Measurements from ENCODE around the gene SLC47A1.
"Not testable (repeated sequence)": the region's sequence is repeated elsewhere in the genome, so short reads cannot be mapped to it uniquely, and the experiment has no call there.

The SLC47A1 gene

DNA sequence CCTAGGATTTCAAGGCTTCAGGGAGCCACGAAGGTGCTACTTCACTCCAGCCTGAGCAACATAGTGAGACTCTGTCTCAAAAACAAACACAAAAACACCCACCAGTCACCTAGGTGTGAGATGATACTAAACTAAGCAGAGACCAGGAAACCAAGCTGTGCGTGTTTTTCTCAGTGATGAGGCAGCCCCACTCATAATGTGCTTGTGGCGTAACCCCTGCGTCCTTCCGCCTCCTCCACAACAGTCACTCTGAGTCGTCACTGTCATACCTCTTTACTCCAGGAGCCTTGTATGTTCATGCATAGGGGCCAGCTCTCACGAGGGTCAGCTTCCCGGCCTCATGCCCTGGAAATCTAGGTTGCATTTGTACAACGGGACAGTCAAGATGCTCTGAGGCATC, 31.1 kb upstream of the SLC47A1 start:
- no peak overlapping the region for H3K4me3 ChIP-seq (ENCODE audit: low read length, poor library complexity, severe bottlenecking)
- H3K27me3 ChIP-seq (ENCODE audit: insufficient read depth, low read length, poor library complexity, severe bottlenecking): no peaks in the 10 kb centered on the region
- no peaks in the 10 kb centered on the region for H3K9me3 ChIP-seq (ENCODE audit: insufficient read depth, low read depth, low read length)
- no peak overlapping the region for H3K4me2 ChIP-seq (ENCODE audit: low read depth, low read length, poor library complexity, severe bottlenecking)
- H3K79me2 ChIP-seq (ENCODE audit: insufficient read depth, low read length): no peaks in the 10 kb centered on the region
- TF ChIP-seq, protein P1, sequence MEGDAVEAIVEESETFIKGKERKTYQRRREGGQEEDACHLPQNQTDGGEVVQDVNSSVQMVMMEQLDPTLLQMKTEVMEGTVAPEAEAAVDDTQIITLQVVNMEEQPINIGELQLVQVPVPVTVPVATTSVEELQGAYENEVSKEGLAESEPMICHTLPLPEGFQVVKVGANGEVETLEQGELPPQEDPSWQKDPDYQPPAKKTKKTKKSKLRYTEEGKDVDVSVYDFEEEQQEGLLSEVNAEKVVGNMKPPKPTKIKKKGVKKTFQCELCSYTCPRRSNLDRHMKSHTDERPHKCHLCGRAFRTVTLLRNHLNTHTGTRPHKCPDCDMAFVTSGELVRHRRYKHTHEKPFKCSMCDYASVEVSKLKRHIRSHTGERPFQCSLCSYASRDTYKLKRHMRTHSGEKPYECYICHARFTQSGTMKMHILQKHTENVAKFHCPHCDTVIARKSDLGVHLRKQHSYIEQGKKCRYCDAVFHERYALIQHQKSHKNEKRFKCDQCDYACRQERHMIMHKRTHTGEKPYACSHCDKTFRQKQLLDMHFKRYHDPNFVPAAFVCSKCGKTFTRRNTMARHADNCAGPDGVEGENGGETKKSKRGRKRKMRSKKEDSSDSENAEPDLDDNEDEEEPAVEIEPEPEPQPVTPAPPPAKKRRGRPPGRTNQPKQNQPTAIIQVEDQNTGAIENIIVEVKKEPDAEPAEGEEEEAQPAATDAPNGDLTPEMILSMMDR (conservative IDR thresholded peaks at IDR 0.05; ENCODE audit: low read length): no peak
- TF ChIP-seq EZH2phosphoT487 (IDR thresholded peaks at IDR 0.05; ENCODE audit: borderline replicate concordance): no peak
- H3F3A ChIP-seq (ENCODE audit: low read depth): no peaks in the 10 kb centered on the region
- H2AFZ ChIP-seq (ENCODE audit: low read length): no peak overlapping the region
- H3K36me3 ChIP-seq (ENCODE audit: insufficient read depth, low read length): no peaks in the 10 kb centered on the region
- H4K20me1 ChIP-seq (ENCODE audit: insufficient read depth, low read length, poor library complexity, severe bottlenecking): no peaks in the 10 kb centered on the region
- H3K9ac ChIP-seq (ENCODE audit: low read depth, low read length, poor library complexity, severe bottlenecking): no peak overlapping the region
- H3K9me2 ChIP-seq (replicated peaks; ENCODE audit: low read depth, low read length): no peaks in the 10 kb centered on the region
- H3K4me1 ChIP-seq (ENCODE audit: insufficient read depth, low read length, poor library complexity, severe bottlenecking): no peaks in the 10 kb centered on the region

DNA sequence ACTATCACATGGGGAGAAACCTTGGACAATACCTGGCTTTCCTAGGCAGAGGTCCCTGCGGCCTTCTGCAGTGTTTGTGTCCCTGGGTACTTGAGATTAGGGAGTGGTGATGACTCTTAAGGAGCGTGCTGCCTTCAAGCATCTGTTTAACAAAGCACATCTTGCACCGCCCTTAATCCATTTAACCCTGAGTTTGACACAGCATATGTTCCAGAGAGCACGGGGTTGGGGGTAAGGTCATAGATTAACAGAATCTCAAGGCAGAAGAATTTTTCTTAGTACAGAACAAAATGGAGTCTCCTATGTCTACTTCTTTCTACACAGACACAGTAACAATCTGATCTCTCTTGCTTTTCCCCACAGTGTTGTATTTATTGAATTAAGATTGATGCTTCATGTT, 28.1 kb upstream of the SLC47A1 start:
- not testable (repeated sequence) for H3K9me3 ChIP-seq (ENCODE audit: insufficient read depth, low read depth, low read length); H3K79me2 ChIP-seq (ENCODE audit: insufficient read depth, low read length); H3K27me3 ChIP-seq (ENCODE audit: insufficient read depth, low read length, poor library complexity, severe bottlenecking)

DNA sequence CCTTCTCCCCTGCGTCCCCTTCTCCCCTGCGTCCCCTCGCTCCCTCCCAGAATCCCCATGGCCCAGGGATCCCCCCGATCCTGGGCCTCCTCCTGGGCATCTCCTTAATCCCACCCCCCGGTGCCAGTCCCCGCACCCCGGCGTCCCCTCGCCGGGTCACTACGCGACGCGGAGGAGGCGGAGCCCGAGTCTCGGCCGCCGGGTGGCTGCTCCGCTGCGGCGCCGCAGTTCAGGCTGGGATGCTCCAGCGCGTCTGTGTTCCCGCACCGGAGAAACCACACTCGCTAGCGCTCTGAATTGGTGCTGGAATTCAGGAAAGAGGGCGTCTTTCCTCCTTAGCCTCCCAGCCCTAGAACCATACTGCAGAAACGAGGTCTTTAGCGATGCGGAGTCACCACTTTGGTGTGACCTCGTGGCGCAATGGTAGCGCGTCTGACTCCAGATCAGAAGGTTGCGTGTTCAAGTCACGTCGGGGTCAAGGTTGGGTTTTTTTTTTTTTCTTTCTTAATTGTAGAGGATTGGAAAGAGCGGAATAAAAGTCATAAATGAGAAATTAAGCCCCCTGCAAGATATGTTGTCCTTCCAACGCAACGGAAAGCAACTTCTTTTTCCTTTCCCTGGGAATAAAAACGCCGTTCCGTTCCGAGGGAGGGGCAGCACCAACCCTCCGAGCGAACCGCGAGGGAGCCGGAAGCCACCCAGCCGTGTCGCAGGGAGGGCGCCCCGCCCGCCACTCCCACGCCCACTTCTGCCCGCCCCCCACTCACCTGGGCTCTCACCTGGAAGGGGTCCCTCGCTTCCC, 25.7 kb upstream of the SLC47A1 start:
- H3K4me2 ChIP-seq (ENCODE audit: low read depth, low read length, poor library complexity, severe bottlenecking): peak overlapping the region; percentile 17
- H3K9ac ChIP-seq (ENCODE audit: low read depth, low read length, poor library complexity, severe bottlenecking): no peak overlapping the region
- no peaks in the 10 kb centered on the region for H3K9me3 ChIP-seq (ENCODE audit: insufficient read depth, low read depth, low read length)
- no peaks in the 10 kb centered on the region for H3K27me3 ChIP-seq (ENCODE audit: insufficient read depth, low read length, poor library complexity, severe bottlenecking)
- TF ChIP-seq EZH2phosphoT487 (IDR thresholded peaks at IDR 0.05; ENCODE audit: borderline replicate concordance): no peak
- TF ChIP-seq, protein P1 (conservative IDR thresholded peaks at IDR 0.05; ENCODE audit: low read length): no peak
- H3K4me1 ChIP-seq (ENCODE audit: insufficient read depth, low read length, poor library complexity, severe bottlenecking): no peaks in the 10 kb centered on the region
- no peaks in the 10 kb centered on the region for H4K20me1 ChIP-seq (ENCODE audit: insufficient read depth, low read length, poor library complexity, severe bottlenecking)
- no peaks in the 10 kb centered on the region for H3K36me3 ChIP-seq (ENCODE audit: insufficient read depth, low read length)
- H3K9me2 ChIP-seq (replicated peaks; ENCODE audit: low read depth, low read length): no peaks in the 10 kb centered on the region
- H2AFZ ChIP-seq (ENCODE audit: low read length): peak overlapping the region; percentile 70
- H3K4me3 ChIP-seq (ENCODE audit: low read length, poor library complexity, severe bottlenecking): peak overlapping the region; percentile 58
- no peaks in the 10 kb centered on the region for H3F3A ChIP-seq (ENCODE audit: low read depth)
- no peaks in the 10 kb centered on the region for H3K79me2 ChIP-seq (ENCODE audit: insufficient read depth, low read length)

More for the DNA sequence above, 28.1 kb upstream of the SLC47A1 start:
- not testable (repeated sequence) for H4K20me1 ChIP-seq (ENCODE audit: insufficient read depth, low read length, poor library complexity, severe bottlenecking); H3K9ac ChIP-seq (ENCODE audit: low read depth, low read length, poor library complexity, severe bottlenecking); H3K4me3 ChIP-seq (ENCODE audit: low read length, poor library complexity, severe bottlenecking); H3K4me1 ChIP-seq (ENCODE audit: insufficient read depth, low read length, poor library complexity, severe bottlenecking); H3F3A ChIP-seq (ENCODE audit: low read depth); H3K36me3 ChIP-seq (ENCODE audit: insufficient read depth, low read length); H2AFZ ChIP-seq (ENCODE audit: low read length); H3K4me2 ChIP-seq (ENCODE audit: low read depth, low read length, poor library complexity, severe bottlenecking); H3K9me2 ChIP-seq (replicated peaks; ENCODE audit: low read depth, low read length)

DNA sequence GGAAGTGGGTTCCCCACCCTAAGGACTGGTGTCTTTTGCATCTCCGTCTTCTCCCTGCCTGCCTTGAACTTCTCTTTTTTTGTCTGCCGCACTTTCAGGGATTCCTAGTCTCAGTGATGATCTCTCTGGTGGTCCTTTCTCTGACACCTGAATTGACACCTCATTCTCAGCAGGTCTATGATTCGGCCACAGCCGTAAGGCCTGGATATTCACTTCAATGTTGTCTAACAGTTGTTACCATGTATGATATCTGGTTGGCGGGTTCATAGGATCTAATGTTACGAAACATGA, 25.1 kb upstream of the SLC47A1 start:
- no peaks in the 10 kb centered on the region for H3K27me3 ChIP-seq (ENCODE audit: insufficient read depth, low read length, poor library complexity, severe bottlenecking)
- no peak overlapping the region for H3K9ac ChIP-seq (ENCODE audit: low read depth, low read length, poor library complexity, severe bottlenecking)

DNA sequence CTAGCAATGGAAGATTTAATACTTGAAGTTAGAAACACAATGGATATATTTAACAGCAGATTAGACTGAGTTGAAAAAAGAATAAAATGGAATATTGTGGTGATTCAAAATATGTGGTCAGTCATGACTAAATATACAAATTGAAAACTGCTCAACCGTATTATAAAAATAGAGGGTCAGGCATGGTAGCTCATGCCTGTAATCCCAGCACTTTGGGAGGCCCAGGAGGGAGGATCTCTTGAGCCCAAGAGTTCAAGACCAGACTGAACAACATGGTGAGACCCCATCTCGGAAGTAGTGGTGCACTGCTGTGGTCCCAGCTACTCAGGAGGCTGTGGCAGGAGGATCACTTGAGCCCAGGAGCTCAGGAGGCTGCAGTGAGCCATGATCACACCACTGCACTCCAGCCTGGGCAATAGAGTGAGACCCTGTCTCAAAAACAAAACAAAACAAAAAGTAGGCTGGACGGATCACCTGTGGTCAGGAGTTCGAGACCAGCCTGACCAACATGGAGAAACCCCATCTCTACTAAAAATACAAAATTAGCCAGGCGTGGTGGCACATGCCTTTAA, 24.3 kb upstream of the SLC47A1 start:
- not testable (repeated sequence) for H3K27me3 ChIP-seq (ENCODE audit: insufficient read depth, low read length, poor library complexity, severe bottlenecking); H3K4me3 ChIP-seq (ENCODE audit: low read length, poor library complexity, severe bottlenecking); H3K36me3 ChIP-seq (ENCODE audit: insufficient read depth, low read length); H3F3A ChIP-seq (ENCODE audit: low read depth); H3K9ac ChIP-seq (ENCODE audit: low read depth, low read length, poor library complexity, severe bottlenecking); H3K4me2 ChIP-seq (ENCODE audit: low read depth, low read length, poor library complexity, severe bottlenecking); H3K79me2 ChIP-seq (ENCODE audit: insufficient read depth, low read length); H3K9me2 ChIP-seq (replicated peaks; ENCODE audit: low read depth, low read length); H3K9me3 ChIP-seq (ENCODE audit: insufficient read depth, low read depth, low read length); H4K20me1 ChIP-seq (ENCODE audit: insufficient read depth, low read length, poor library complexity, severe bottlenecking); H2AFZ ChIP-seq (ENCODE audit: low read length); H3K4me1 ChIP-seq (ENCODE audit: insufficient read depth, low read length, poor library complexity, severe bottlenecking)

More for the DNA sequence above, 25.1 kb upstream of the SLC47A1 start:
- Histone ChIP-seq H3K4me2 (ENCODE audit: low read depth, low read length, poor library complexity, severe bottlenecking) (peak overlapping the region; percentile 17), H3K9me2 (replicated peaks; ENCODE audit: low read depth, low read length) (no peaks in the 10 kb centered on the region), H3K4me3 (ENCODE audit: low read length, poor library complexity, severe bottlenecking) (peak overlapping the region; percentile 58), H3F3A (ENCODE audit: low read depth) (no peaks in the 10 kb centered on the region), H3K36me3 (ENCODE audit: insufficient read depth, low read length) (no peaks in the 10 kb centered on the region), H3K79me2 (ENCODE audit: insufficient read depth, low read length) (no peaks in the 10 kb centered on the region), H3K9me3 (ENCODE audit: insufficient read depth, low read depth, low read length) (no peaks in the 10 kb centered on the region), H3K4me1 (ENCODE audit: insufficient read depth, low read length, poor library complexity, severe bottlenecking) (no peaks in the 10 kb centered on the region), H4K20me1 (ENCODE audit: insufficient read depth, low read length, poor library complexity, severe bottlenecking) (no peaks in the 10 kb centered on the region), H2AFZ (ENCODE audit: low read length) (no peak overlapping the region)
- TF ChIP-seq, protein P1 (conservative IDR thresholded peaks at IDR 0.05; ENCODE audit: low read length): no peak
- TF ChIP-seq EZH2phosphoT487 (IDR thresholded peaks at IDR 0.05; ENCODE audit: borderline replicate concordance): no peak

All from Loucy (cell line).